ENCODE data around the gene KNL1. TPM values are rescaled to one million over a fixed set of nuclear protein-coding genes. Genes with fewer than 3 reads are reported as not detected.
"Not testable (repeated sequence)": the region's sequence is repeated elsewhere in the genome, so short reads cannot be mapped to it uniquely, and the experiment has no call there.

The KNL1 gene
- total RNA-seq, 2 experiments from 2014 or later, result 62.2 to 69.0 TPM

DNA sequence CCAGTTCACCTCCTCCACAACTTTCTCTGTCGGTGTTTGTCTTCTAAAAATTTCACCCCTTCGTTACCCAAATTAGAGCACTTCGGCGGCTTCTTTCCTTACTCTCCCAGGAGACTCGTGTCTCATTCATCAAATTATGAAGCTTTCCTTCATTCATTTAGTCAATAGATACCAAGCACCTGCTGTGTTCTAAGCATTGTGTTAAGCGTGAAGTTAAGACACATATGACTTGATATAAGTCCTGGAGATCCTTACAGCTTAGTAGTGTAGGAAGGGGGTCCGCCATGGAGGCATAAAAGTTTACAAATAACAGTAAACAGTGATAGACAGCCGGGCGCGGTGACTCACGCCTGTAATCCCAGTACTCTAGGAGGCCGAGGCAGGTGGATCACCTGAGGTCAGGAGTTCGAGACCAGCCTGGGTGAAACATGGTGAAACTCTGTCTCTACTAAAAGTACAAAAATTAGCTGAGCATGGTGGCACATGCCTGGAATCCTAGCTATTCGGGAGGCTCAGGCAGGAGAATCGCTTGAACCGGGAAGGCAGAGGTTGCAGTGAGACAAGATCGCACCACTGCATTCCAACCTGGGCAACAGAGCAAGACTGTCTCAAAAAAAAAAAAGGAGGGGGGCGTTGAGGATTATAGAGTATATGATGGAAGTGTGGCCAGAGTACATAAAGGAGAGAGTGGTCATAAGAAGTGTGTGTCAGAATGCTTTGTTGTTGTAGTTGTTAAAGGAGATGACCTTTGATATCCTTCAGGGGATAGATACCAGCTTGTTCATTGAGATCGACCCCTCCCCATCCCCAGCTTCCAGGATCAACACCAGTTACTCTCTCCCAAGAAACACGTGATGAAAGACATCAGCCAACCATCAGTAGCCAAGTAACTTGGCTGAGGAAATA, 28.5 kb upstream of the KNL1 start:
- no peaks in the 10 kb centered on the region for H3K9me3 Mint-ChIP-seq
- H3K27me3 Mint-ChIP-seq, result peaks cover 2% of the 10 kb centered on the region
- DNase-seq, result no peak
- H3K4me1 Mint-ChIP-seq, result peaks cover 50% of the 10 kb centered on the region
- ChIA-PET CTCF (interaction anchor here (0.6 to 2.0 kb wide), 7 partner anchors 12 to 320 kb away, joined by 3 to 9 read pairs (median 4); no protein-coding TSS in a partner anchor), POLR2A (interaction anchor here (1.3 to 1.5 kb wide), 2 partner anchors 32 to 129 kb away, joined by 3 to 4 read pairs; partner anchors contain the start of gene RAD51)
- H3K27ac Mint-ChIP-seq, result peak overlapping the region; percentile 97
- peaks cover 13% of the 10 kb centered on the region for H3K36me3 Mint-ChIP-seq (ENCODE audit: low read depth)
- peak overlapping the region; percentile 97 for H3K4me3 Mint-ChIP-seq

DNA sequence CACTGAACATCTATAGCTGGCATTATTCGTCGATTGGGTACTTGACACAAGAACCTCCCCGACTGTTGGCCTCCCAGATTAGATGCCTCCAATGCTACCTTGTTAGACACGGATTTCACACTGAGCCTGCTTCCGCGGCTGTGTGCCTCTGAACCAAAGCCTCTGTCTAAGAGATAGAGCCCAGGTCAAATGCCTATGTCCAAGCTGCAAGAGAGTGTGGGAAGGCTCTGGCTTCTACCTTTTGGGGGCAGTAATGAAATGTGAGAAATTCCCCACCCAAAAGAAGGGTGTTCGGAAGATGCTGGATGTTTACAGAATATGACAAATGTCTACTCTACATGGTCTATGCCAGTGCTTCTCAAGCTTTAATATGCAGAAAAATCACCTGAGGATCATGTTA, 26.9 kb upstream of the KNL1 start:
- Mint-ChIP-seq H3K4me1 (peaks cover 53% of the 10 kb centered on the region), H3K4me3 (no peak overlapping the region), H3K9me3 (no peaks in the 10 kb centered on the region), H3K27me3 (peaks cover 2% of the 10 kb centered on the region), H3K36me3 (ENCODE audit: low read depth) (peaks cover 5% of the 10 kb centered on the region), H3K27ac (no peak overlapping the region)
- CTCF ChIA-PET, result no interaction called here
- POLR2A ChIA-PET, result interaction anchor here (0.6 kb wide), 2 partner anchors 87 to 127 kb away, joined by 3 to 4 read pairs; no protein-coding TSS in a partner anchor
- no peak for DNase-seq

DNA sequence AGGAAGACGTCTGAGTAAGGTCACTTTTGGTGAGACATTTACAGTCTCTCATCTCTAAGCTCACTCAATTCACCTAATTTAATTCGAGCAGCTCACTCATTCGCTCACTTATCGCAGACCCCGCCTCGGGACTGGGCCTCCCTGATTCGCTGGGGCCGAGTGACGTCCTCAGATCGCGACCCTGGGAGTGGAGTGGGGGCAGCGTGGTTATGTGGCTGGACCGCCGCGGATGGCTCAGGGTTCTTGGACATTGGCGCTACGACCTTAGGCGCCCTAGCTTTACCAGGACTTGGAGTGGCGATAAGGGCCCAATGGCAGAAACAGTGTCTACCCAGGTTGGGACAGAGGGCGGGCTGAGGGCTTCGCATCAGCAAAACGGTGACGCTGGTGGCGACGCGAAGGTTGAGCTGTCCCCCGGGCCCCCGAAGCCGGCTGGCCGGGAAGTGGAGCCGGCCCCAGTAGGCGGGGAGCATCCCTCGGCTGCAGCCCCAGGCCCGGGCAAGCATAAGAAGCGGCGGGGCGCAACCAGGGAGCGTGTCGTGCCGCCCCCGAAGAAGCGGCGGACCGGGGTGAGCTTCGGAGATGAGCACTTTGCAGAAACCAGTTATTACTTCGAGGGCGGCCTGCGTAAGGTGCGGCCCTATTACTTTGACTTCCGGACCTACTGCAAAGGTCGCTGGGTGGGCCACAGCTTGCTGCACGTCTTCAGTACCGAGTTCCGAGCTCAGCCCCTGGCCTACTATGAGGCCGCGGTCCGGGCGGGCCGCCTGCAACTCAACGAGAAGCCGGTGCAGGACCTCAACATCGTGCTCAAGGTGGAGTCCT, 24.7 kb upstream of the KNL1 start, which contains the start of gene RPUSD2:
Gene RPUSD2 (plus strand): TSS at position 171 of the 825 bp plus-strand sequence. CDS start 39 bp downstream, at position 210.
- Mint-ChIP-seq H3K27me3 (peaks cover 2% of the 10 kb centered on the region), H3K9me3 (no peaks in the 10 kb centered on the region), H3K4me1 (peaks cover 40% of the 10 kb centered on the region), H3K27ac (peak within 1 kb of the TSS; percentile 97), H3K4me3 (peak within 1 kb of the TSS; percentile 93), H3K36me3 (ENCODE audit: low read depth) (peaks cover 13% of the 10 kb centered on the region)
- CTCF ChIA-PET, result interaction anchor here (0.7 to 1.8 kb wide), 5 partner anchors 10 to 187 kb away, joined by 3 to 9 read pairs (median 3); no protein-coding TSS in a partner anchor
- POLR2A ChIA-PET, result interaction anchor here (0.6 to 0.8 kb wide), 4 partner anchors 21 to 322 kb away, joined by 3 to 7 read pairs (median 4); partner anchors contain the start of gene INAFM2
- DNase-seq, result peak; percentile 96

DNA sequence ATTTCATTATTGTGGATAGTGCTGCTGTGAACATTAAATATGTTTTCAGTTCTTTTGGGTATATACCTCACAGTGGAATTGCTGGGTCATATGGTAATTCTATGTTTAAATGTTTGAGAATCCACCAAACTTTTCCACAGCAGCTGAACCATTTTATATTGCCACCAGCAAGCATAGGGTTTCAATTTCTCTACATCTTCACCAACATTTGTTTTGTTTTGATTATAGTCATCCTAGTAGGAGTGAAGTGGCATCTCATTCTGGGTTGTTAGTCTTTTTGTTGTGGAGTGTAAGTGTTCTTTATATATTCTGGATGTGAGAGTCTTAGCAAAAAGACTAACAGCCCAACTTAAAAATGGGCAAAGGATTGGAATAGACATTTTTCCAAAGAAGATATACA, 18.9 kb upstream of the KNL1 start:
- H3K4me1 Mint-ChIP-seq, result peaks cover 17% of the 10 kb centered on the region
- H3K4me3 Mint-ChIP-seq, result no peak overlapping the region
- H3K27ac Mint-ChIP-seq, result no peak overlapping the region
- ChIA-PET POLR2A (no interaction called here), CTCF (no interaction called here)
- H3K9me3 Mint-ChIP-seq, result no peaks in the 10 kb centered on the region
- H3K36me3 Mint-ChIP-seq (ENCODE audit: low read depth), result peaks cover 24% of the 10 kb centered on the region
- H3K27me3 Mint-ChIP-seq, result no peaks in the 10 kb centered on the region
- no peak for DNase-seq

DNA sequence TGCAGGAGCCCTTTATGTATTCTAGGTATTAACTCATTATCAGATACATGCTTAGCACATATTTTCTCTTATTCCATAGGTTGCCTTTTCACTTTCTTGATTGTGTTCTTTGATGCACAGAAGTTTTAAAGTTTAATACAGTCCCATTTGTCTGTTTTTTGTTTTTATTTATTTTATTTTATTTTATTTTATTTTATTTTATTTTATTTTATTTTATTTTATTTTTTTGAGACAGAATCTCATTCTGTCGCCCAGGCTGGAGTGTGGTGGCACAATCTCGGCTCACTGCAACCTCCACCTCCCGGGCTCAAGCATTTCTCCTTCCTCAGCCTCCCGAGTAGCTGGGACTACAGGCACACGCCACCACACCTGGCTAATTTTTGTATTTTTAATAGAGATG, 17.1 kb upstream of the KNL1 start:
- POLR2A ChIA-PET, H3K27me3 Mint-ChIP-seq, H3K27ac Mint-ChIP-seq, DNase-seq, H3K4me3 Mint-ChIP-seq, H3K9me3 Mint-ChIP-seq, H3K4me1 Mint-ChIP-seq: not testable (repeated sequence)
- H3K36me3 Mint-ChIP-seq (ENCODE audit: low read depth), result peaks cover 24% of the 10 kb centered on the region
- CTCF ChIA-PET, result interaction anchor here (2.6 kb wide), 1 partner anchor 13 kb away, joined by 7 read pairs; no protein-coding TSS in a partner anchor

DNA sequence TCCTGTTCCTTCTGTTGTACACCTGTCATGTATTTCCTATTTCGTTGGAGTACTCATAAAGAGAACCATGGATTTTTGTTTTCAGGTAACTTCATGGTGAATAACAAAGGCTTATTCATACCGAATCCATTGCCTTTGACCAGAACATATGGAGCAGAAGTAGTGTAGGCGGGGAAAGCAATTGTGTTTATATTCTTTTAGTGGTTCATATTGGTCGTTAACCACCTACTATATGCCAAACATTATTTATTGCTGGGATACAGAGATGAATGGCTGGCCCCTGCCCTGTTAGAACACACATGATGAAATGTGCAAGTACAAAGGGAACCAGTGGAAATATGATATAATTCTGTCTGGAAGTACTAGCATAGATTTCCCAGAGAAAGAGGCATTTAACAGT, 15.2 kb upstream of the KNL1 start:
- Mint-ChIP-seq H3K27ac (no peak overlapping the region), H3K4me3 (no peak overlapping the region), H3K9me3 (peaks cover 9% of the 10 kb centered on the region), H3K27me3 (no peaks in the 10 kb centered on the region), H3K36me3 (ENCODE audit: low read depth) (peaks cover 12% of the 10 kb centered on the region), H3K4me1 (peaks cover 4% of the 10 kb centered on the region)
- POLR2A ChIA-PET, result no interaction called here
- no peak for DNase-seq
- CTCF ChIA-PET, result interaction anchor here (1.7 to 2.6 kb wide), 2 partner anchors 7 to 11 kb away, joined by 4 to 7 read pairs; no protein-coding TSS in a partner anchor

DNA sequence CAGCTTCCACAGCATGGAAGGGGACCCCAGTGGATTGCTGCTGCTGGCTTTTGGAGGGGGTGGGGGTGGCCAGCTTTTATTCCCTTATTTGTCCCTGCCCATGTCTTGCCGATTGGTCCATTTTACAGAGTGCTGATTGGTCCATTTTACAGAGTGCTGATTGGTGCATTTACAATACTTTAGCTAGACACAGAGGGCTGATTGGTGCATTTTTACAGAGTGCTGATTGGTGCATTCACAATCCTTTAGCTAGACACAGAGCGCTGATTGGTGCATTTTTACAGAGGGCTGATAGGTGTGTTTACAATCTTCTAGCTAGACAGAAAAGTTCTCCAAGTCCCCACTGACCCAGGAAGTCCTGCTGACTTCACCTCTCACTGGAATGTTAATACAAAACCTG, 12.3 kb upstream of the KNL1 start:
- H3K4me3 Mint-ChIP-seq; POLR2A ChIA-PET; H3K27me3 Mint-ChIP-seq; H3K36me3 Mint-ChIP-seq (ENCODE audit: low read depth); H3K9me3 Mint-ChIP-seq; H3K4me1 Mint-ChIP-seq; DNase-seq; H3K27ac Mint-ChIP-seq: not testable (repeated sequence)
- CTCF ChIA-PET, result interaction anchor here (0.9 to 1.9 kb wide), 4 partner anchors 9 to 163 kb away, joined by 3 to 4 read pairs (median 3); no protein-coding TSS in a partner anchor

DNA sequence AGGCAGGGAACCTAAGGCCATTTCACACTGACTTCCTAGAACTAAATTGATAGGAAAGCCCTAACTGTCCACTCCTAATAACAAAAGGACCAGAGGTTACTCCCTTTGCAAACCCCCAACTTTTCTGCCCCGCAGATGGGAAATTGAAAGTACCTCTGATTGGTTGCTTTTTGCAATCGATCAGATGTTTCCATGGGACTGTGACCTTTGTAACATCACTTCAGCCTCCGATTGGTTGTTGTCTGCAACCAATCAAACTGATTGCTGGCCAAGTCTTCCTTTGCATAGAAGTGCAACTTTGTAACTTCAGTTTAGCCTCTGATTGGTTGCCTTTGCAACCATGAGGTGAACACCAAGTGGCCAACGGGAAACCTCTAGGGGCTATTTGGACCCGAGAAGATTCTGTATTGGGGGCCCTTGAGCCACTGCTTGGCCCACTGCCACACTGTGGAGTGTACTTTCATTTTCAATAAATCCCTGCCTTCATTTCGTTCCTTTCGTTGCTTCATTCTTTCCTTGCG, 11.3 kb upstream of the KNL1 start:
- Mint-ChIP-seq H3K36me3 (ENCODE audit: low read depth) (no peaks in the 10 kb centered on the region), H3K27ac (peak overlapping the region; percentile 82), H3K27me3 (peaks cover 5% of the 10 kb centered on the region), H3K4me3 (peak overlapping the region; percentile 15), H3K9me3 (peaks cover 9% of the 10 kb centered on the region), H3K4me1 (peaks cover 4% of the 10 kb centered on the region)
- POLR2A ChIA-PET, result no interaction called here
- CTCF ChIA-PET, result interaction anchor here (0.9 to 1.2 kb wide), 2 partner anchors 10 to 18 kb away, joined by 3 read pairs; no protein-coding TSS in a partner anchor
- peak; percentile 38 for DNase-seq

DNA sequence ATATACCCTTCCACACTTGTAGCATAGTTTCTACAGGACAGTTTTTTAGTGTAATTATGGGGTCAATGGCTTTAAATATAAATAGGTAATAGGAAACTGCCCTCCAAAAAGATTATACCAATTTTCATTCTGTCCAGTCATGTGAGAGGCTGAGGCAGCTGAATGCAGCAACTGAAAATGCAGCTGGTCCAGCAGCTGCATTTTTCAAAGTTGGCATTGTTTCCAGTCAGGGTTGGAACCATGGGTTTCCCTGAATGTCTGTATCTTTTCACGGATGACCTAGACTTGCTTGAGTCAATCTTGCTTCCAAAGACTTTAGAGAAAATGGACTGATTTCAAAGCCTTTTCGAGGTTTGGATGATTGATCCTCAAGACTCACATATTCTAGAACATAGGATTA, 9.9 kb upstream of the KNL1 start:
- Mint-ChIP-seq H3K27ac (no peak overlapping the region), H3K4me3 (no peak overlapping the region), H3K27me3 (peaks cover 8% of the 10 kb centered on the region), H3K4me1 (peaks cover 4% of the 10 kb centered on the region), H3K36me3 (ENCODE audit: low read depth) (no peaks in the 10 kb centered on the region), H3K9me3 (peaks cover 9% of the 10 kb centered on the region)
- no peak for DNase-seq
- ChIA-PET CTCF (interaction anchor here (0.6 kb wide), 1 partner anchor 142 kb away, joined by 3 read pairs; no protein-coding TSS in a partner anchor), POLR2A (no interaction called here)

DNA sequence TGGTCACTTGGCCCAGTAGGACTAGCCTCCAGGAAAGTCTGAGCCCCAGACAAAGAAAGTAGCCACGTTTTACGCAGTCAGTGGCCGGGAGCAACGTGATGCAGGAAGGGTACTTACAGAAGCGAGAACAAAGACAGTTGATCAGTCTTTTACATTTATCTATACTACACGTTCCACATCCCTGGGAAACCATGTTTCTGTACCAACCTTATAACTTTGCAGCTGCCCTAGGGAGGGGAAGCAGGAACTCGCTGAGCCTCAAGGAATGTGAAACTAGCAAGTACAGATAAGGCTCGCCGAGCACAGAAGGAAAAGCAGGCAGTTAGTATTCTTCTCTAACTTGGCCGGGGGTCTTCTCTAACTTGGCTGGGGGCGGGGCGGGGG, 3.4 kb upstream of the KNL1 start:
- Mint-ChIP-seq H3K27ac (no peak overlapping the region), H3K9me3 (no peaks in the 10 kb centered on the region), H3K36me3 (ENCODE audit: low read depth) (peaks cover 6% of the 10 kb centered on the region), H3K27me3 (peaks cover 9% of the 10 kb centered on the region), H3K4me3 (peak overlapping the region; percentile 75), H3K4me1 (peaks cover 32% of the 10 kb centered on the region)
- CTCF ChIA-PET, result interaction anchor here (1.1 to 2.0 kb wide), 6 partner anchors 8 to 192 kb away, joined by 3 to 9 read pairs (median 6); partner anchors contain the start of gene CCDC32
- DNase-seq, result no peak
- POLR2A ChIA-PET, result no interaction called here

DNA sequence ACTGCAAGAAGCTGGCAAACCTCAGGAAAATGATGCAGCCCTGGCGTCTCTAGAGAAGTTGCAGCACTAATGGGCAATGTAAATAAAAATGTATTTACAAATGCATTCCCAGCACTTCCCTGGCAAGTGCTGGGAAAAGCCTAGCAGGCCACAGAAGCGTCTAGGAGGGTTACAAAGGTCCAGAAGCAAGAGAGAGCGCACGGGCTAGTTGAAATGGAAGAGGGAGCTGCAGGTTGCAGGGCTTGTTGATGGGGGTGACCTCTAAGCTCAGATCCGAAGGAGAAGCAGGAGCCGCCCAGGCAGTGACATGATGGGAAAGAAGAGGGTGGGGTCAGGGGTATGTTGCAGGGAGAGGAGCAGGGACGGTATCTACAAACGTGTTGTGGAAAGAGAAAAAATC, 2.7 kb upstream of the KNL1 start:
- H3K36me3 Mint-ChIP-seq (ENCODE audit: low read depth), result peaks cover 8% of the 10 kb centered on the region
- no peaks in the 10 kb centered on the region for H3K9me3 Mint-ChIP-seq
- DNase-seq, result no peak
- ChIA-PET POLR2A (no interaction called here), CTCF (interaction anchor here (0.5 to 1.1 kb wide), 2 partner anchors 8 to 29 kb away, joined by 3 to 4 read pairs; no protein-coding TSS in a partner anchor)
- H3K4me1 Mint-ChIP-seq, result peaks cover 36% of the 10 kb centered on the region
- no peak overlapping the region for H3K4me3 Mint-ChIP-seq
- H3K27me3 Mint-ChIP-seq, result peaks cover 9% of the 10 kb centered on the region
- H3K27ac Mint-ChIP-seq, result no peak overlapping the region

DNA sequence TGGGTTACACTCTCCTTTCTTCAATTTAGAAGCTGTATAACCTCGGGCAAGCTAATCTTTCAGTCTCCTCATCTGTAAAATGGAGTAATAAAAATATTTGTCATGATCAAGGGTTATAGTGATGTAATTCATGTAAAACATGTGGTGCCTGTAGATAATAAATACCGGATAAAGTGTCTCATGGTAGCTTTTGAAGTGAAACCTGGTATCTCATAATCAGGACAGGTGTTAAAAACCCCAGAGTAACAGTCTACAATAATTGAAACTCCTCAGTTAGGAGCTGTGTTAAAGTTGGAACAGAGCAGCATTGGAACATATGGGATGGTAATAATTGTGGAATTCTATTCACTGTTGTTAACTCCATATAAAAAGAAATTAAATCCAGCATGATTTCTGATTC, 884 bp upstream of the KNL1 start:
- peaks cover 14% of the 10 kb centered on the region for H3K36me3 Mint-ChIP-seq (ENCODE audit: low read depth)
- peak overlapping the region; percentile 85 for H3K4me3 Mint-ChIP-seq
- H3K9me3 Mint-ChIP-seq, result no peaks in the 10 kb centered on the region
- DNase-seq, result no peak
- ChIA-PET CTCF (interaction anchor here (1.0 kb wide), 1 partner anchor 12 kb away, joined by 4 read pairs; no protein-coding TSS in a partner anchor), POLR2A (no interaction called here)
- H3K27ac Mint-ChIP-seq, result peak overlapping the region; percentile 97
- H3K27me3 Mint-ChIP-seq, result peaks cover 7% of the 10 kb centered on the region
- H3K4me1 Mint-ChIP-seq, result peaks cover 41% of the 10 kb centered on the region
